MM.1S (cell line): Measurements from ENCODE around the gene BACE1.

Source experiments
- DNase-seq: peaks from one replicate; pipeline ENCODE4 v3.0.0-alpha.2; 2015
- H2AFZ ChIP-seq: fragments of 300-600 bp; sonication (generic); 2 replicates; pipeline ENCODE4 v1.6.0; 2016; ENCODE audit warnings: antibody characterized with exemption, low read length
- H3F3A ChIP-seq: fragments of 300-600 bp; sonication (generic); 2 replicates; pipeline ENCODE4 v1.6.1; 2016; ENCODE audit warnings: mild to moderate bottlenecking, antibody characterized with exemption, low read length, moderate library complexity, mixed read lengths; ENCODE audit not compliant: insufficient read depth
- H3K27ac ChIP-seq: fragments of 300-600 bp; sonication (generic); 2 replicates; pipeline ENCODE4 v1.5.1; 2016; ENCODE audit warnings: mild to moderate bottlenecking, low read length
- H3K27me3 ChIP-seq: fragments of 300-600 bp; sonication (generic); replicated peaks from 2 replicates; pipeline ENCODE4 v1.6.0; 2016; ENCODE audit warnings: low read length; ENCODE audit not compliant: insufficient read depth
- H3K36me3 ChIP-seq: fragments of 300-600 bp; sonication (generic); replicated peaks from 2 replicates; pipeline ENCODE4 v1.6.1; 2016; ENCODE audit warnings: mild to moderate bottlenecking, low read length, mixed read lengths; ENCODE audit not compliant: insufficient read depth
- H3K4me1 ChIP-seq: fragments of 300-600 bp; sonication (generic); 2 replicates; pipeline ENCODE4 v1.6.1; 2016; ENCODE audit warnings: low read length, mixed read lengths
- H3K4me2 ChIP-seq: fragments of 300-600 bp; sonication (generic); 2 replicates; pipeline ENCODE4 v1.6.0; 2016; ENCODE audit warnings: low read depth, low read length
- H3K4me3 ChIP-seq: fragments of 300-600 bp; sonication (generic); 2 replicates; pipeline ENCODE4 v1.5.1; 2016; ENCODE audit warnings: low read length, mixed read lengths
- H3K79me2 ChIP-seq: fragments of 300-600 bp; sonication (generic); 2 replicates; pipeline ENCODE4 v1.6.1; 2016; ENCODE audit warnings: mixed run types, low read length, mixed read lengths
- H3K9ac ChIP-seq: fragments of 300-600 bp; sonication (generic); 2 replicates; pipeline ENCODE4 v1.6.1; 2016; ENCODE audit warnings: low read length, mixed read lengths
- H3K9me2 ChIP-seq: fragments of 300-600 bp; sonication (generic); replicated peaks from 2 replicates; pipeline ENCODE4 v1.6.1; 2016; ENCODE audit warnings: mild to moderate bottlenecking, low read length, mixed read lengths; ENCODE audit not compliant: insufficient read depth
- H3K9me3 ChIP-seq: fragments of 300-600 bp; sonication (generic); replicated peaks from 2 replicates; pipeline ENCODE4 v1.6.1; 2016; ENCODE audit warnings: mild to moderate bottlenecking, low read length, mixed read lengths; ENCODE audit not compliant: insufficient read depth
- H4K20me1 ChIP-seq: fragments of 300-600 bp; sonication (generic); 2 replicates; pipeline ENCODE4 v1.6.1; 2016; ENCODE audit warnings: mild to moderate bottlenecking, low read length, moderate library complexity, mixed read lengths; ENCODE audit not compliant: insufficient read depth
- CTCF ChIP-seq: fragments of 300-600 bp; sonication (generic); IDR thresholded peaks from 2 replicates; pipeline ENCODE4 v1.5.1; 2016; ENCODE audit warnings: antibody characterized with exemption, low read length, mixed read lengths
- EZH2 ChIP-seq: fragments of 300-600 bp; sonication (generic); optimal IDR thresholded peaks from 2 replicates; pipeline ENCODE3; 2017; ENCODE audit warnings: low read depth, mild to moderate bottlenecking, antibody characterized with exemption, low read length, mixed read lengths
- EZH2phosphoT487 ChIP-seq: fragments of 300-600 bp; sonication (generic); IDR thresholded peaks from 2 replicates; pipeline ENCODE4 v1.6.1; 2018; ENCODE audit warnings: antibody characterized with exemption, low read length

Gene BACE1

GRCh38 chr11:117335399-117335798 is 19.3 kb upstream of the BACE1 start:
- H3K36me3 ChIP-seq: no peaks in the 10 kb centered on the region
- no peak overlapping the region for H3K4me3 ChIP-seq
- TF ChIP-seq CTCF (no peak), EZH2phosphoT487 (no peak), EZH2 (no peak)
- H3K27ac ChIP-seq: no peak overlapping the region
- H3K4me1 ChIP-seq: no peaks in the 10 kb centered on the region
- no peaks in the 10 kb centered on the region for H3K9me2 ChIP-seq
- H2AFZ ChIP-seq: no peak overlapping the region
- H4K20me1 ChIP-seq: no peaks in the 10 kb centered on the region
- H3K27me3 ChIP-seq: no peaks in the 10 kb centered on the region
- H3K9ac ChIP-seq: no peak overlapping the region
- no peaks in the 10 kb centered on the region for H3K9me3 ChIP-seq
- H3F3A ChIP-seq: no peaks in the 10 kb centered on the region
- DNase-seq: no peak
- no peaks in the 10 kb centered on the region for H3K79me2 ChIP-seq
- H3K4me2 ChIP-seq: no peak overlapping the region

GRCh38 chr11:117334896-117335295 is 18.8 kb upstream of the BACE1 start:
- Histone ChIP-seq H3K27me3 (no peaks in the 10 kb centered on the region), H3K9ac (no peak overlapping the region), H3K4me3 (no peak overlapping the region), H3K79me2 (no peaks in the 10 kb centered on the region), H3K36me3 (no peaks in the 10 kb centered on the region), H3K4me2 (no peak overlapping the region), H2AFZ (no peak overlapping the region), H4K20me1 (no peaks in the 10 kb centered on the region), H3K9me3 (no peaks in the 10 kb centered on the region), H3K27ac (no peak overlapping the region), H3K4me1 (no peaks in the 10 kb centered on the region), H3F3A (no peaks in the 10 kb centered on the region), H3K9me2 (no peaks in the 10 kb centered on the region)
- TF ChIP-seq EZH2: no peak
- no peak for TF ChIP-seq CTCF
- TF ChIP-seq EZH2phosphoT487: no peak
- no peak for DNase-seq

DNA sequence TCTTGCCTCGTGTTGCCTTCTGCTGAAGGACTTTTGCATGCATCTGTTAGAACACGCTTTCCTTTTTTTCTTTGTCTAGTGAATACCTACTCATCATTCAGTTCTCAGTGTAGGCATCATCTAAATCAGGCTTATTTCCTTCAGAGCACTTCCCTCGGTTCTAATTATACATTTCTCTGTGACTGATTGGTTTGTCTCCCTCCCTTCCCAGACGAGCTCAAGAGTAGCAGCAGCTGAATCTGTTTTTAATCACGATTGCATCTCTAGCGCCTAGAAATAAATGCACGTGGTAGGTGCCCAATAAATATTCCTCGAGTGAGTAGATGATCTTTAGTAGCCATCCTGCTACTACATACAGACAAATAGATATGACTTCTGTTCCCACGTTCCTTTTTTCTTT is 17.9 kb upstream of the BACE1 start:
- no peak overlapping the region for H2AFZ ChIP-seq
- no peak overlapping the region for H3K27ac ChIP-seq
- no peak overlapping the region for H3K4me2 ChIP-seq
- H4K20me1 ChIP-seq: no peaks in the 10 kb centered on the region
- no peaks in the 10 kb centered on the region for H3K79me2 ChIP-seq
- TF ChIP-seq EZH2 (no peak), CTCF (no peak), EZH2phosphoT487 (no peak)
- H3K4me3 ChIP-seq: no peak overlapping the region
- no peaks in the 10 kb centered on the region for H3K9me2 ChIP-seq
- DNase-seq: no peak
- H3K9ac ChIP-seq: no peak overlapping the region
- H3K4me1 ChIP-seq: 0 out of 2 replicates have a peak, but pooled peaks cover 4% of the 10 kb centered on the region
- no peaks in the 10 kb centered on the region for H3K27me3 ChIP-seq
- no peaks in the 10 kb centered on the region for H3F3A ChIP-seq
- no peaks in the 10 kb centered on the region for H3K36me3 ChIP-seq
- H3K9me3 ChIP-seq: no peaks in the 10 kb centered on the region
